GM21423 (cell line): ENCODE measurements around the gene CISH.

Source experiments
- ATAC-seq: cut with Tn5 transposase; IDR thresholded peaks from one replicate; pipeline ENCODE4 v1.9.1; 2021; ENCODE audit warnings: mild to moderate bottlenecking, moderate library complexity; ENCODE audit not compliant: unreplicated experiment

The CISH gene

DNA sequence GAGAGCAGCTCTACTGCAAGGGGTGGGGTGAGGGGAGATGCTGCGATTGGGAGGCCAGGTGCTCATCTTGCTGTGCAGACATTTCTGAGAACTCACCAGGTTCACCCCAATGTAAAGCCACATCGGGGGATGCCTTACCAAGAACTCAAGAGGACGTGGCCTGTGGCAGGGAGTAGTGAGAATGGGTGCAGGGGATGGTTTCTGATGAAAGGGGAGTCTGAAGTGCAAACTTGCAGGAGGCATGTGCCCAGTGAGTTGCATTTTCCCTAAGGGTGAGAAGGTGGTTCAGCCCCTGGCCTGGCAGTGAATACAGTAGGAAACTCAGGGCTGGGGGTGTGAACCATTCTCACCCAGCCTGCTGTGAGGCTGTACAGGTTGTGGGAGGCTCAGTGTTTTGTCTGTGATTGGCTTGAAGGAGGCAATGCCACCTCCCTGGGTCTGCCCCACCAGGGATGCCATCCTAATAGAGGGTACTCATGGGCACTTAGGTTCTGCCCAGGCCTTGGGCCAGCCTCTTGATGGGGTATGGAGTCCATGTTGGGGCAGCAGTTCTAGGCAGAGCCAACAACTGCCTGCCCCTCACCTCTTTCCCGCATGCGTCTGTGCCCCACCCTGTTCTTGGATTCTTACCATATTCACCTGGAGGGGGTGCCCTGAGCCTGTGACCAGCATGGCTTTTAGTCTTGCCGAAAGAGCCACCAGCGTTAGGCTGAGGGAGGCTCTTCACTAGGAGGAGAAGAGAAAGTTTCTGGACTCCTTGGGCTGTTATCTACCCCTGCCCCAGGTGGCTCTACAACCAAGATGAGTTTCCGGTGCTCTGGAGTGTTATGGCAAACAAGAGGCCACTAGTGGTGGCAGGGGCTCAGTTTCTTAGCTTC, 37.8 kb downstream of the CISH start:
- ATAC-seq: no peak

GRCh38 chr3:50572801-50573371, 38.7 kb downstream of the CISH start:
- ATAC-seq: no peak

DNA sequence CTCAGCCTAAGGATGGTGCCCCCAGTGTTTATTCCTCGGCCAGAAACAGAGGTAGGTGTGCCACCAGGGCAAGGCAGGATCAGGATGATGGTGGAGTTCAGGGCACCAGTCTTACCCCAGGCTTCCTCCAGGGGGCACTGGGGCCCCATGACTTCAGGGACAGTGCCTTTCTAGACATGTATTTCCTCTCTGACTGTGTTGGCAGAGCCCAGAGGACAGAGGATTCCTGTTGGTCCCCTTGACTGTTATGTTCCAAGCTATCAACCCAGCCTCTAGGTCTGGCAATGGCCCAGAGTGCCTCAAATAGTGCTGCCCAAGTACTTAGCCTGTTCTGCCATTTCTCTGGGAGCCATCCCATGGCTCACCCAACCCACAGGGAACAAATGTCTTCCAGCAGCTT, 39.4 kb downstream of the CISH start:
- ATAC-seq: no peak

DNA sequence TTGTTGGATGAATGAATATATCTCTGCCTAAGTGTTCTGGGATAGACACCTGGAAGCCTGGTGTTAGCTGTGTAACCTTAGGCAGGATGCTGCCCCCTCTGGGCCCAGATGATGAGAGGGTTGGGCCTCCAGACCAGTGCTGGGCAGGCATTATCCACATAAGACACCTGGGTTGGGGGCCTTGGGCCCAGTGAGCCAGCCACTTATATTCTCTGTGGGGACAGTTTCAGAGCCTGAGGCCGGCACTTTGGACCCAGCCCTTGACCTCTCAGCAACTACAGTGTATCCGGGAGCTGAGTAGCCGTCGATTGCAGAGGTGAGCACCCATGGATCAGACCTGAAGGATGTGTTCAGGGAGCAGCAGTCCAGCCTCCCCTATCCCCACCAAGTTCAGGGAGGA, 40.1 kb downstream of the CISH start:
- no peak for ATAC-seq

- no peak for ATAC-seq
Measured at GRCh38 chr3:50570508-50571279, 40.9 kb downstream of the CISH start.

- ATAC-seq: peak; percentile 74
Measured at GRCh38 chr3:50568947-50569749, 42.4 kb downstream of the CISH start, which contains the start of gene HEMK1. Gene HEMK1 (plus strand): TSS chr3:50569522. CDS start chr3:50571105, 1,583 bp downstream.

GRCh38 chr3:50567386-50568167, 44.0 kb downstream of the CISH start, which contains the start of gene C3orf18:
Gene C3orf18 (minus strand): TSS chr3:50567747. CDS start chr3:50565699, 2,048 bp downstream.
- ATAC-seq: peak; percentile 72

- ATAC-seq: no peak
Measured at GRCh38 chr3:50567011-50567385, 44.6 kb downstream of the CISH start.

GRCh38 chr3:50564321-50564720, 47.3 kb downstream of the CISH start:
- ATAC-seq: no peak

DNA sequence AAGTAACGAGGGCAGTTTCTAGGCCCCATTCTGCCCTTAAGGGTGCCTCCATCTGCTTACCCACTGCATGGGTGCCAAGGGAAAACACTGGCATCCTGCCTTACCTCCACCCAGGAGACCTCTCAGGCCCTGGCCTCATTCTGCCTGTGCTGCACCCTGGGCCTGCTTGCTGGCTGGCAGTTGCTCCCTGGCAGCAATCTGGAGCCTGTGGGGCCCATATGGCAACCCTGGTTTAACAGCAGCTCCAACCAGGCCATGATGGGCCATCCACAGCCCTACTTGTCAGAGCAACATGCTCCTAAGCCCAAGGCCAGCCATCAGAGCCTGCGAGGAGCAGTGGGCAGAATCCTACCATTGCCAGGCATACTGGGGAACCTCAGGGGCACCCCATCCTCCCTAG, 47.7 kb downstream of the CISH start:
- ATAC-seq: no peak

DNA sequence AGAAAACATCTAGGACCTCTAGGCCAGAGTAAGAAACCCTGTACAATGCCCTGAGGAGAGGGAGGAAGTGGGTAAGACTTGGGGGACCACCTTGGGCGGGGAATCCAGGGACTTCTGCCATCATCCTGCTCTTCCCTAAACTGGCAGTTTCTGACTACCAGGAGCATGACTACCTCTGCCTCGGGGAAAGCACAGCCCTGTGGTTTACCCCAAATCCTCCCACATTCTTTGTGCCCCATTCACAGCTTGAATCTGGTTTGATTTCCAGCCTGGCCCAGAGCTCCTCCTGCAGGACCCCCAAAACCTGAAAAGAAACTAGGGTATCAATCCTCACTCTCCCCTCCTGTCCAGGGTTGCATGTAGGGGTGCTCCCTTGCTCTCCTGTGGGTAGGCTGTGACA, 48.7 kb downstream of the CISH start:
- no peak for ATAC-seq

DNA sequence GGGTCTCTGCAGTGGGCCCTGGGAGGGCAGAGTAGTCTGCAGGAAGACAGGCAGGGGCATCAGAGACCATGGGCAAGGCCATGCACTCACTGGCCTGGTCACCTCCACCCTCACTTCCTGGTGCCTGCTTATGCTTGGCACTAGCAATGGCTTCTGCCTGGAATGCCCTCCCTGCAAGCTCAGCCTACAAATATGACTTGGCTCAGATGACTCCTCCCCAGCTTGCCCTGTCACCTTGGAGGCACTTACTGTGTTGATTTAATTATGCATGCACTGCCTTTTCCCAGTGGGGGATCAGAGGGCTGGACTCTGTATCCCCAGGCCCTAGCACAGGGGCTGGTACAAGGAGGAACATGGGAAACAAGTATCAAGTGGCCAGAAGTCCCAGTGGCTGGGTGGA, 51.9 kb downstream of the CISH start:
- ATAC-seq: no peak

DNA sequence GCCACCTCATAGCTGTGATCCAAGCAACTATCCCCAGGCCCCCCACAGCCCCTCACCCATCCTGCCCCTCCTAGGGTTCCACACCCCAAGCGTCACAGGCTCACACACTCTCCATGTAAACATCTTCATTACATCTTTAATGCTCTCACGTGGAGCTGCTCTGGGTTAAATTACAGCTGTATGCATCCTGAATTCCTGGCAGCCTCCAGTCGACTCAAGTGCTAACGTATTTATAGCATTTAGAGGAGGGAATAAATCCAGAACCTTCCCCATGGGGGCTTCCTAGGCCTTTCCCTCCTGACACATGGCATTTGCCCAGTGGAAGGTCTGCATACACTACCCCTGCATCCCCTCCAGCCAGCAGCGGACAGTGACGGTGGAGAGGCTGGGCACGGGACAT, 53.7 kb downstream of the CISH start:
- ATAC-seq: no peak

DNA sequence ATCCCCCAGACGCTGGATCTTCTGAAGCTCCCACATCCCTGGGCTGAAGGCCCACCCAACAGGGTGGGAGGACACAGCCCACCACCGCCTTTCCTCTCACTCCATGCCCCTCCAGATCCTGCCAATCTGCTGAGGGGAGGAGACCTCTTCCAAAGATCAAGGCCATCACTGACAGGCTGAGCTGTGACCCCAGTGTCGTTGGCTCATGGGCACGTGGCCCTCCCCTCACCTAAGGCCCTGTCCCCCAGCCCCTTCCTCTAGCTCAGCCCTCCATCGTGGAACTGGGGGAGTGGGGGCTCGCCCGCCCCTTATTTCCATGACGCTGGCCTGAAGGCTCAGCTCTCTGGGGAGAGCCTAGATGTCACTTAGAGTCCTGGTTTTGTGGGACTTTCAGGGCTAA, 54.5 kb downstream of the CISH start:
- ATAC-seq: no peak
